Cardiac fibroblast (primary cell): Measurements from ENCODE around the gene NMUR1.

Source experiments
- DNase-seq, 2 donors: peaks; one replicate each; pipeline versions ENCODE4 v3.0.0 to v3.0.0-alpha.2; 2010; ENCODE audit warnings: low read depth in 2 of 2
- H3K4me3 ChIP-seq, 2 donors: replicated peaks in 1 of 2; 1 replicate in 1 of 2; 2 replicates in 1 of 2; pipeline ENCODE4 v1.5.1; 2011; ENCODE audit warnings: low read depth in 2 of 2, low read length in 2 of 2, mild to moderate bottlenecking in 2 of 2, moderate library complexity in 1 of 2
- CTCF ChIP-seq: IDR thresholded peaks from one replicate; pipeline ENCODE4 v1.5.1; 2011; ENCODE audit warnings: low read depth, mild to moderate bottlenecking, low read length, inconsistent platforms

Gene NMUR1

GRCh38 chr2:231486851-231487596 lies 43.2 kb downstream of the NMUR1 start:
- no peak for DNase-seq
- no peak for TF ChIP-seq CTCF
- H3K4me3 ChIP-seq: no peak overlapping the region

- TF ChIP-seq CTCF: no peak
- DNase-seq: peak; percentile 40 to 49
- H3K4me3 ChIP-seq: peak overlapping the region; percentile 41 to 56
Observed at GRCh38 chr2:231483398-231484329, 46.6 kb downstream of the NMUR1 start.

GRCh38 chr2:231482806-231483391 lies 47.3 kb downstream of the NMUR1 start:
- peak overlapping the region; percentile 41 to 56 for H3K4me3 ChIP-seq
- peak; percentile 92 for TF ChIP-seq CTCF
- peak; percentile 71 to 73 for DNase-seq

- no peak for DNase-seq
- no peak overlapping the region for H3K4me3 ChIP-seq
- TF ChIP-seq CTCF: no peak
Observed at GRCh38 chr2:231480781-231481180, 49.5 kb downstream of the NMUR1 start.

- no peak for TF ChIP-seq CTCF
Observed at GRCh38 chr2:231479455-231479854, 50.8 kb downstream of the NMUR1 start.

GRCh38 chr2:231476920-231477319 lies 53.3 kb downstream of the NMUR1 start:
- H3K4me3 ChIP-seq: no peak overlapping the region
- no peak for TF ChIP-seq CTCF
- DNase-seq: no peak

More at GRCh38 chr2:231479455-231479854, 50.8 kb downstream of the NMUR1 start:
- DNase-seq: no peak
- no peak overlapping the region for H3K4me3 ChIP-seq
